ENCODE results near the gene XYLT1.

The XYLT1 gene

GRCh38 chr16:17128791-17129190 is 342.0 kb downstream of the XYLT1 start:
- FAIRE-seq, result no peak

- no peak for FAIRE-seq
Observed at GRCh38 chr16:17126156-17126555, 344.6 kb downstream of the XYLT1 start.

GRCh38 chr16:17125671-17126070 is 345.1 kb downstream of the XYLT1 start:
- no peak for FAIRE-seq

DNA sequence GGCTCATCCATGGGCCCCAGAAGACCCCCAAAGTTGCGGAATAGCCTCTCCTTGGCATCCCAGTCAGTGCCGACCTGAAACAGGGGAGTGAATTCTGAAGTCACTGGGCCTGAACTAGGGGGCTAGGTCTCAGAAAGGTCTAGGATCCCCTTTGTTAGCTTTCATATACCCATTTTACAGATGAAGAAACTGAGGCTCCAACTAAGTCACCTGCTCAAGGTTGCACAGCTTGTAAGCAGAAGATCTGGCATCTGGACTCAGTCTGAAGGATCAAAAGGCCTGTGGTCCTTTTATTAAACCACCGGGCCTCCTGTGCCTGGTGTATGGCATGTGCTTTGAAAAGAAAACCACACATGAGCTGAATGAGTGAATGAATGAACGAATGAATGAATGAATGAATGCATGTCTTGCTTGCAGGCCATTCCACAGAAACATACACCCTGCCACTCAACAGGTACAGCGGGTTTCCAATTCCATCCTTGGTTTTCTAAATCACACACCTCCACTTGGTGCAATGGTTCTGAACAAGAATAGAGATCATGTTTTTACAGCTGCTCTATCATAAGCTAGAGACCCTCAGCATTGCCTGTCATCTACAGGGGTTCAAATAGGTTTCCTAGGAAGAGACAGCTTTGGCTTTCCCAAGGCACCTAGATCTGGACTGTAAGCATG is 352.7 kb downstream of the XYLT1 start:
- no peak for FAIRE-seq

GRCh38 chr16:17116595-17117322 is 354.0 kb downstream of the XYLT1 start:
- no peak for FAIRE-seq

GRCh38 chr16:17109413-17109812 is 361.3 kb downstream of the XYLT1 start:
- FAIRE-seq, result no peak

DNA sequence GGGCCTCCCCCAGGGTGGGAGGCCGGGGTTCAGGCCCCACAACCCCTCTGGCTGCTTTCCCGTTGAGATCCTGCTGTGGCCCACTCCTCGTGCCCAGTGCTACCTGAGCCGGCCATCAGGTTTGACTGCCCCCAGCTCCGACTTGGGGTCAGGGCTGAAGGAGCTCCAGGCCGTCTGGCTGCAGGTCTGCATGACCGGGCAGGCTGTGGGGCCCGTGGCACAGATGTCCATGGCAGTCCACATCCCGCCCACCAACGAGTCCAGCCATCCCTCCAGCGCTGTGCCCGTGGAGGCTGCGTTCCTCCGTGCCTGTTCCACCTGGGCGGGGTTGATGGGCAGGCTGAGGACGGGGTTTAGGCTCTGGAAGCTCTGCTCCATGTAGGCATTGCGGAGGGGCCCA is 362.2 kb downstream of the XYLT1 start:
- no peak for FAIRE-seq

GRCh38 chr16:17107450-17107849 is 363.3 kb downstream of the XYLT1 start:
- no peak for FAIRE-seq

DNA sequence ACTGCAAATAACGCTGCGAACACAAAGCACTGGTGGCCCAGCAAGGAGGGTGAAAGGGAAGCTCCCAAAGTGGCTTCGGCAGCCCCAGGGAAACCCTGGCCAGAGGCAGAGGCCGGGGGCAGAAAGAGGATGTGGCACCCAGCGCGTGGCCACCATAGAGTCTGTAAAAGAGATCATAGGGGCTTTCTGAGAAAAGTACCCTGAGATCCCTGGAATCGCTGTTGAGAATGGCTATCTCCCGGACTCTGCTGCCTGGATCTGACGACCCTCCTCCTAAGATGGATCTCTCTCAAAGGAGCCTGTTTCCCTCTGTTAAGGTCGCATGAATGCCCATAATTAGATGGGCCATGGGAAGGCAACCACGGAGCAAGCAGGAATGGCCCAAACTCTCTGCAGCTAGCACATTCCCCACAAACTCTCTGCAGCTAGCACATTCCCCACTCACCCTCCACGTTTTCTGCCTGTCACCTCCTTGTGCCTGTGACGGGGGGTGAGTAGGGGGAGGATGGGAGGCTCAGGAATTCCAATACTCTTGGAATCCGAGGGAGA is 364.4 kb downstream of the XYLT1 start:
- no peak for FAIRE-seq

DNA sequence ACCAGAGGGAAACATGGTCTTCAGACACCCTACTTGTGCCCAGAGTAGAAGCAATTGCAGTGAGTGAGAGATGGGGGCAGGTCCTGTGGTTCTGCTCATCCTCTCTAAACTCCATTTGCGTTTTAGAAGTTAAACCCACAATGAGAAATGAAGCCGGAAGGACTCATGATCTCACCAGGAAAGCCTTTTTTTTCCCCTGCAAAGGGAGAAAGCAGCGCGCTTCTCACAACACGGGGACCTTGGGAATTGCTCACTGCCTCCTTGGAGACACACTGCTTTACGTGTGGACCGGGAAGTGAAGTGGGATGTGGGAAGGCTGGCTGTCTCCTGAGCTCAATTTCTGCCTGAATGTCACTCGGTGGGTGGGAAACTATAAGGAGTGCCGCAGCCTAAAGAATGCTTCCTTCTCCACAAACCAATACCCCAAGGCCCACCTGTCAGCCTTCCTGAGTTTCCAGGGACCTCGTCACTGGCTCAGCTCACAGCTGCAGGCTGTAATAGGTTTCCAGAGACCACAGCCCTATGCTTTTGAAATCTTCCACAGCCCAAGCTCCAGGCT is 365.4 kb downstream of the XYLT1 start:
- no peak for FAIRE-seq

GRCh38 chr16:17104654-17105053 is 366.1 kb downstream of the XYLT1 start:
- FAIRE-seq, result no peak

- FAIRE-seq, result no peak
Observed at GRCh38 chr16:17103216-17103615, 367.5 kb downstream of the XYLT1 start.

DNA sequence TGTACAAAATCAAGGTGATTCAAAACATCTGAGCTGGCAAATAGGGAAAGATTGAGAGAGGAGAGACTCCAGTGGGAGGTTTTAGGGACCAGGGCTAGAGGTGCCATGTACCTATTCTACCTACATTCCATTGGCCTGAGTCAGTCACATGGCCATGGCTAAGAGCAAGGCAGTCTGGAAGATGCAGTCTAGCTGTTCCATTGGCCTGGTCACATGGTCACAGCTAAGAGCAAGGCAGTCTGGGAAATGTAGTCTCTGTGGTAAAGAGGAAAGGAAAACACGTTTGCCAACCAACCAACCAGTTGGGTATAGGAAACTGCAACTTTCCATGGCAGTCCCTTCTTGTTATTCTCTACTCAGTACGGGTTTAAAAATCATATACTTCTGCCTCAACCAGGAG is 369.1 kb downstream of the XYLT1 start:
- FAIRE-seq, result no peak

DNA sequence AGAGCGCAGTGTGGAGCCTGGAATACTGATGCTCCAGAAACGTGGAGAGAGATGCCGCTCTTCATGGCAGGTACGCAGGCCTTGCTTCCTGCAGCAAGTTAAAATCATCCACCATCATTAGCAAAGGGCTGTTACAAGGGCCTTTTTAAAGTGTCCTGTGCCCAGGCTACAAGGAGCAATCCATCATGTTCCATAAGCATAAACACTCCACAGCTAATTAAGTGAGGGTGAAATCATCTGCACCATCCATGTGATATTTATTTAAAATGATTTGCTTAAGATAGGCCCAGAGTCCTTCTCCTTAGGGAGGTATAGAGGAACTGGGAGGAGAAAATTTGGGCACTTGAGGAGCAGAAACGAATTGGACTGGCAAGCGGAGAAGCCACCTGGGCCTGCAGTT is 372.1 kb downstream of the XYLT1 start:
- FAIRE-seq, result no peak

GRCh38 chr16:17084130-17084529 is 386.6 kb downstream of the XYLT1 start:
- no peak for FAIRE-seq

DNA sequence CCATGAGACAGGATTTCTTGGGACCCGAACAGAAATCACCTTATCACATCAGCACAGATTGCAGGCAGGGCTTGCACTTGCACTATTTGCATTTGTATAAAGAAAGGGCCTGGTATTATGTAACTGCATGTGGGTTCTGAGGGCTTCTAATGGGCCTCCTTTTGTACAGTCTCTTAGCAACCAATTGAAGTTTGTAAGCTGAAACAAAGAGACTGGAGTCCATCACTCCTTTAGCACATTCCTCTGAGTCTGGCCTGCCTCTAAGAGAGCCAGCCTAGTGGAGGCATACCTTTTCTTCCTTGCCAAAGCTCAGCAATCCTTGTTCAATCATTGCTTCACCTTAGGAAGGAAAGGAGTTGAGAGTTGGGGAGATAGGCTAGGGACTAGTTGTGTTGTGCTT is 387.1 kb downstream of the XYLT1 start:
- no peak for FAIRE-seq

GRCh38 chr16:17082095-17082882 is 388.5 kb downstream of the XYLT1 start:
- FAIRE-seq, result no peak

DNA sequence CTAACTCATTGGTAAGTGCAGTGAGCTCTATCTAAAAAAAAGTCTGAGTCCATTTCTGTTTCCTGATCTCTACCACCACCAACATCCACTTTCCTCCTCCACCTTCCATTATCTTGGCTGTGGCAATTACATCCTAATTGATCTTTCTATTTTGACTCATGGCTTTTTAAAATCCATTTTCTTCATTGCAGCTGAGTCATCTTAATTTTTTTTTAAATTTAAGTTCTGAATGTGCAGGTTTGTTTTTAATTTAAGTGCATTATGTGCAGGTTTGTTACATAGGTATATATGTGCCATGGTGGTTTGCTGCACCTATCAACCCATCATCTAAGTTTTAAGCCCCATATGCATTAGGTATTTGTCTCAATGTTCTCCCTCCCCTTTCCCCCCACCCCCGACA is 390.7 kb downstream of the XYLT1 start:
- no peak for FAIRE-seq

DNA sequence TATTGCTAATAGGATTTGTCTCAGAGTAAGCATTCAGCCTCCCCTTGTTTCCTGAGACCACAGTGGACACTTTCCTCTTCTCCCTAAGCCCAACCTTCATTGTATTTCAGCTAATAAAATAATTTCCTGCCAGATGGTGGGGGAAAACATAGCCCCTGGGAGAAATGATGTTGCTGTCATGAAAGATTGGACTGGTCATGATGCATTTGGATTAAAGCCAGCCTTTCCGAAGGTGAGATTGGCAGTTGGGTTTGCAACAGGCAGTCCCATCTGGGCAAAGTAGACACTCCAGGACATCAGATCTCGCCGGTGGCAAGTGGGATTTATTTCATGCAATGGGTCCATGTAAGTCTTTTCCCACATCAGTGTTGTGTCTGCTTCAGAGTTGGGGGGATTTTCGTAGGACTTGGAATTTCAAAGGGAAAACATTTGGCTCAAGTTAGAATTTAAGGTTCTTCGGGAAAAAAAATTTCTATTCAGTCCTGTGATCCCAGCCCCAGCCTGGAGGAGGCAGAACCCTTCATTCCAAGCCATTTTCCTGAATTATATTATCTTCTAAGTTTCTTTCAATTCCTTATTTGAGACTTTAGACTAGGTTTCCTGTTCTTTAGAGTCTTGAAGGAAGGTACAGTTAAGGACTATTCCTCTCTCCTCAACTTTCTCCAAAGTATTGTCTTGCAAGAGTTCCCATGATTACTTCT is 391.7 kb downstream of the XYLT1 start:
- FAIRE-seq, result no peak

DNA sequence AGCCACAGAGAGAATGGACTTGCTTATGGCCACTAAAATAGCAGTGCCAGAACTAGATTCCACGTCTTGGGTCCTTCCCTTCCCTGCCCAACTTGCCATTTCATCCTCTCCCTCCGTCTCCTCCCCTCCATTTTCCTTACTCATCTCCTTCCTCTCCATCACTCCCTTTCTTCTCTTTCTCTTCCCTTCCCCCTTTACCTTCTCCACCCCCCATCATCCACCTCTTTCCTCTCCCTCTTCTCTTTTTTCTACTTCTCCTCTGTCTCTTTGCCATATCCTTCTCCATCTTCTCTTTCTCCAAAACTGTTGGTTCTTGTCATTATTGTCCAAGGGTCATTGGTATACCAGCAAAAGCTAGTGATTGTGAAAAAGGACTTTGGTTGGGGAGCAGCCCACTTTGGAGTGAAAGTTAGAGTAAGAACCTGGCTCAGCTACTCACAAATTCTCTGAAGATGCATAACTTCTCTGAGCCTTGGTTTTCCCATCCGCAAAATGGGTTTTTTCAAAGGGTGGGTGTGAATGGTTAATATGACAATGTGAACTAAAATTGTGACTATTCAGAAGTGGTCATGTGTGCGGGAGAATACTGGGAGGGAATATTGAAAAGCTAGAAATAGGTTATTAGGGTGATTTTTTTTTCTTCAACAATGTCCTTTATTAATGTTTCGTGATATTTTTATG is 393.8 kb downstream of the XYLT1 start:
- FAIRE-seq, result no peak

- no peak for FAIRE-seq
Observed at GRCh38 chr16:17076092-17076754, 394.5 kb downstream of the XYLT1 start.

All from islet of Langerhans (tissue), 1 donor.